Subcutaneous abdominal adipose tissue (tissue), 5 donors: ENCODE results near the gene CDYL.

ENCODE experiments used
- H3K27ac ChIP-seq: one replicate; pipeline ENCODE4 v1.7.0; 2013; ENCODE audit warnings: low read depth, mild to moderate bottlenecking, inconsistent platforms, low read length, moderate library complexity
- H3K27me3 ChIP-seq, 5 donors: one replicate each; pipeline ENCODE4 v1.7.0; 2013; ENCODE audit warnings: low read length in 5 of 5, inconsistent platforms in 1 of 5; ENCODE audit not compliant: control insufficient read depth in 5 of 5, insufficient read depth in 4 of 5
- H3K36me3 ChIP-seq, 5 donors: one replicate each; pipeline ENCODE4 v1.7.0; 2013; ENCODE audit warnings: low read length in 5 of 5; ENCODE audit not compliant: control insufficient read depth in 5 of 5, insufficient read depth in 5 of 5
- H3K4me1 ChIP-seq, 5 donors: one replicate each; pipeline ENCODE4 v1.7.0; 2013; ENCODE audit warnings: low read length in 5 of 5, mild to moderate bottlenecking in 3 of 5, moderate library complexity in 1 of 5; ENCODE audit not compliant: control insufficient read depth in 5 of 5, insufficient read depth in 5 of 5
- H3K4me3 ChIP-seq, 5 donors: one replicate each; pipeline ENCODE4 v1.7.0; 2013; ENCODE audit warnings: low read length in 5 of 5, low read depth in 1 of 5
- H3K9ac ChIP-seq, 5 donors: one replicate each; pipeline ENCODE4 v1.7.0; 2013; ENCODE audit warnings: low read length in 5 of 5, mild to moderate bottlenecking in 4 of 5, moderate library complexity in 3 of 5
- H3K9me3 ChIP-seq, 5 donors: one replicate each; pipeline ENCODE4 v1.7.0; 2013; ENCODE audit warnings: low read length in 5 of 5; ENCODE audit not compliant: control insufficient read depth in 5 of 5
- donor health status: healthy.
- donor health status: healthy.
- donor health status: healthy.
- donor health status: healthy.
- donor health status: healthy.

Gene CDYL

DNA sequence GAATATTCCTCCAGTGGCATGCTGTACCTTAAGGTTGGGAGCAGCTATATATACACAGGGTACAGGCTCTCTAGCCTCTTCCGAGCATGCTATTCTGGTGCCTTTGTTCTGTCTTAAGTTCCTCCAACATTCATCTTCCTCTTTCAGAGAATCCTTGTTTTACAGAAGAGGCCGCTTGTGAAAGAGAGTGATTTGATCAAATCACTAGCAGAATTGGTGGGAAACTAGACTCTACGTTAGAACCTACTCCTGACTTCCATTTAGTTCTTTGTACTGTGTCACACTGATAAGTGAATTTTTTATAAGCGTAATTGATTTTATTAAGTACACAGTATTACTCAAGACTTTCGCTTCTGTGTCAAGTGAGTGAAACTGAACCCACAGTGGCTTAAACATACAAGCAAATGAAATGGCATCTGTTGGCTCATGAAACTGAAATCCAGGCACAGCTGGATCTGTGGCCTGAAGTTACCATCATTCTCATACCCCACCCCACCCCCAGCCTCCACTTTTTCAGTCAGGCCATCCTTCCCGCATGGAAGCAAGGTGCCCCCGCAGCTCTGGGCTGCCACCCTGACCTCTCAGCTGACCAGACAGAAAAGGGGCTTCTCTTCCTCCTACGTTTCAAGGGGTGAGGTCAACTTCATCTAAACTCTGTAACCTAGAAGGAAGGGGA is 125.3 kb downstream of the CDYL start:
- Histone ChIP-seq H3K9me3 (peaks cover 0 to 5% (median 0%) of the 10 kb centered on the region in 5 donors), H3K27ac (no peak overlapping the region), H3K4me1 (peaks cover 0 to 7% (median 0%) of the 10 kb centered on the region in 5 donors)

DNA sequence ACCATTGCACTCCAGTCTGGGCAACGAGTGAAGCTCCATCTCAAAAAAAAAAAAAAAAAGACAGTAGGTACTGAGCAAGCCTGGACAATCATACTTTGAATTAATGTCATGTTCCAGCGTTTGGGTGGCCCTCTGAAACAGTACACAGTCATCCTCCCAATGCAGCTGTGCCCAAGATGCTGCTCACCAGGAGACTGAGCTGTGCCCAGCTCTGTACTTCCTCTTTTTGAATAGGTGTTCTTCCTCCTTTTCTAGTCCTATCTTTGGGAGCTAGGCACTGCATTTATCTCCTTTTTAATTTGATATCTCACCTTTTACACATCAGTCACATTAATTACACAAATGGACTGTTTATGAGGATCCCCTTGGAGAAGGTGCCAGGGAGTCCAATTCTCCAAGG is 126.2 kb downstream of the CDYL start:
- Histone ChIP-seq H3K36me3 (peaks cover 0 to 15% (median 10%) of the 10 kb centered on the region in 5 donors), H3K9me3 (peaks cover 0 to 5% (median 0%) of the 10 kb centered on the region in 5 donors), H3K27ac (no peak overlapping the region), H3K4me1 (peaks cover 0 to 11% (median 0%) of the 10 kb centered on the region in 5 donors), H3K27me3 (no peaks in the 10 kb centered on the region), H3K4me3 (no peak overlapping the region), H3K9ac (no peak overlapping the region)

More for the DNA sequence above, 125.3 kb downstream of the CDYL start:
- Histone ChIP-seq H3K9ac (no peak overlapping the region), H3K36me3 (peaks cover 0 to 16% (median 10%) of the 10 kb centered on the region in 5 donors), H3K4me3 (no peak overlapping the region), H3K27me3 (no peaks in the 10 kb centered on the region)

DNA sequence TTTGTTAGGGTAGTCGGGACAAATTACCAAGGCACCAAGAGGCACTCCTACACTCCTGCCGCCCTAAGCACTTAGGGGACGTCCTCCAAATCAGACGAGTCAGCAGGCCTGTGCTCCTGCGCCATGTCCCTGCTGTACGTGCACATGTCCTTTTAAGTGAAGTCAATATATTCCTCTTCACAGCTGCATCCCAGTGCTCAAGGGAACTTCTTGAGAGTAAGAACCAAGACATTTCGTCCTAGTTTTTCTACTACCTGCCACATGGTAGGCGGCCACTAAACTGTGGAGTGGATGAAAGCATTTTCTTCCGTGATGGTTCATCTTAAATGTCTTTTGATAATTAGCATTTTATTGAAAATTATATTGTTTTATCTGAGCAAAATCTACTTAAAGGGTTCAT is 126.9 kb downstream of the CDYL start:
- Histone ChIP-seq H3K36me3 (peaks cover 0 to 12% (median 9%) of the 10 kb centered on the region in 5 donors), H3K27me3 (no peaks in the 10 kb centered on the region), H3K27ac (no peak overlapping the region), H3K4me3 (no peak overlapping the region), H3K9ac (no peak overlapping the region), H3K9me3 (peaks cover 0 to 5% (median 0%) of the 10 kb centered on the region in 5 donors), H3K4me1 (peaks cover 0 to 15% (median 0%) of the 10 kb centered on the region in 5 donors)

DNA sequence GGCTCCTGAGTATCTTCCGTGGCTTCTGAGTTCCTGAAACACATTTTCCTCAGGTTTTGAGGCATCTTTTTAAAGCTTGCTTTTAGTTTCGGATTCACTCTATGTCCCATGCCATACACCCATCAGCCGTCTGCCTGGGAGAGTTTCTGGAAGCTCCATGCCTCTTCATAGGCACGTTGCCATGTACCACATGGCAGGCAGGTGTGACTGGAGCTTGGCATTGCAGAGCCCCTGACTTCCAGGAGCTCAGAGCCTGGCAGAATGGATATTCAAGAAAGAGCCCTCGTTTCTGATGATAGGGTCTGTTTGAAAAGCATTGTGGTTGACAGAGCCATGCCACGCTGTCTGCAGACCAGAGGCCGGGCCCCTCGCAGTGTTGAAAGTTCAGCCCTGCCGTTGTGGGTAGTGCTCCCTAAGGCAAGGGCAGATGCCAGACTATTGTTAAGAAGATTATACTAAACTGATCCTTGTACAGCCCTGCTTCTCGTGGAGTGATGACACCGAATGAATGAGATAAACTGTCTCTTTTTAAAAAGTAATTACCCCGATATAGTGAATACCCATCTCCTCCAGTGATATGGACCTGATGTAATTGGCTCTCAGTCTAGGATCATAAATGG is 127.7 kb downstream of the CDYL start:
- H3K36me3 ChIP-seq = peaks cover 0 to 12% (median 11%) of the 10 kb centered on the region in 5 donors
- H3K9me3 ChIP-seq = peaks cover 0 to 5% (median 0%) of the 10 kb centered on the region in 5 donors
- no peaks in the 10 kb centered on the region for H3K27me3 ChIP-seq
- no peak overlapping the region for H3K9ac ChIP-seq
- H3K27ac ChIP-seq = no peak overlapping the region
- H3K4me3 ChIP-seq = no peak overlapping the region
- H3K4me1 ChIP-seq = peaks cover 0 to 15% (median 0%) of the 10 kb centered on the region in 5 donors

DNA sequence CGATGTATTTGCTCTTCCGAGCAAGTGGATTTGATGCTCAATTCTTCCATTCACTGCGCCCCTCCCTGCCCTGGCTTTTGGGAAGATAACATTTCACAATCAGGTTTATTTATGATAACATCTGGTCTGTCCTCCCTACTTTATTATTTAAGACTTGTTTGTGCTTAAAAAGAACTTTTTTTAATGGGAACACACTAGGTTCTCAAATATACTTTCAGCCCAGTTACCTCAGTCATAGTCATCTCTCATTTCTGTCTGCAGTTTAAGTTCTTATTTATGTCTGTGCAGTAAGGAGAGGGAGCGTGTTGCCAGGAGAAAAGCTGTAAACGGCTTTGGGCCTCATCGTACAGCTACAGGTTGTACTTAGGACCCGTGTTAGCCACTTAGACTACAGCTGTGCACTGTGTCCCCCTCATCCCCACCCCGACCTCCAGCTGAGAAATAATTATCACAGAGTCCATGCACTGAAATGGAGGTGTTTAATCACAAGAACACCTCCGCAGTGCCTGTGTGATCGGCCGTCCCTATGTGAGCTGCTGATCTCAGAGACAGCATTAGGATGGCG is 128.3 kb downstream of the CDYL start:
- Histone ChIP-seq H3K4me1 (peaks cover 0 to 15% (median 0%) of the 10 kb centered on the region in 5 donors), H3K27me3 (no peaks in the 10 kb centered on the region), H3K9me3 (peaks cover 0 to 2% (median 0%) of the 10 kb centered on the region in 5 donors), H3K4me3 (no peak overlapping the region), H3K36me3 (peaks cover 0 to 17% (median 15%) of the 10 kb centered on the region in 5 donors), H3K27ac (no peak overlapping the region), H3K9ac (no peak overlapping the region)

DNA sequence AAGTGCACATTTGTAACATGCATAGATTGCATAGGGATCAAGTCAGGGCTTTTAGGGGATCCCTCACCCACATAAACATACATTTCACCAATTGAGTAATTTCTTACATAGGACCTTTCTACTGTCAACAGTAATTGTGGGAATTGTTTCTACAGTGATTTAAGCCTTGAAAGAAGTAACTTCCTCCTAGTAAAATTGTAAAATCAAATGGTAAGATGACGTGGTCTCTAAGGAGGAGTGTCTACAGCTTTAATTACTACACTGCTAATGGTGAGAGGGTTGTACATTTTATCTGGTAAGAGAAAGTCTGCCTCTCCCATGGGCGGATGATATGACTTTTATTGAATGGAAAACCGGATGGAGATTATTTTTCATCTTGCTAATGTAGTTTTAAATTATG is 129.6 kb downstream of the CDYL start:
- no peak overlapping the region for H3K27ac ChIP-seq

DNA sequence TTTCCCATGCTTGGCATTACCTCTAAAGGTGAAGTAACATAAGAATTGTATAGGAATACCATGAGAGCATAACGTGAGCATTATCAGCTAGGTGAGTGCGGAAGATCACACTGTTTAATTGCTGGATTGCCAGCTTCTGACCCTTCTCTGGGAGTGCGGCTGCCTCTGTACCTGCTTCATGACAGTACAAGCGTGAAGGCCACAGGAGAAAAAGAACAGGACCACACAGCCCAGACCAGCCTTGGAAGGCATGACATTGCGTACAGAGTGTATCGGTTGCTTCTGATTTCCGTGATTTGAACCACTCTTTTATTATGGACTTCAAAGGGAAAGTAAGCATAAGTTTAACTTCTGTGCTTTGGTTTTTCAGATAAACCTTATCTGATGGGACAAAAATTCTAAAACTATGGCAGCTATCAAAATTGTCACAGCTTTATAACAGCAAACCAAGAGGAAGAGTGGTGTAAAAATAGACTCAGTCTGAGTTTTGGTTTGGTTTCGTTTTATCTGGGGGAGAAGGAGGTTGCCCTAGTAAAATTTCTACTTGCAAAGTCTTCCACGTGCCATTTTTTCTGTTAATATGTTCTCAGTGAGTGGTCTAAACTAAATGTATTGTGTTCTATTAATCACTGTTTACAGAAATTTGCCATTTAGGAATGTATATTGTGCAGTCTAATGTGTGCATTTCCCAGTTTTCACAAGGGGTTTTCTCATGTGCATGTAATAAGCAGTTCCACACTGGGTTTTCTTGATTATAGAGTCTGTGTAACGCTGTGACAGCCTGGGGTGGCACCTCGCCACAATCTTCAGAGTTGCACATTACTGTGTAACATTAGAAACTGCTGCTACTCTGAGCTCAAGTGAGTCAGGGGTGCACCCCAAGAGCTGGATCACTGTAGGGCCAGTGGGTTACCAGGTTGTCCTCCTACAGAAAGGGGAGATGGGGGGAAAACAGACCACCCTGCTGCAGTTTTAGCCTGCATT is 130.4 kb downstream of the CDYL start:
- Histone ChIP-seq H3K4me1 (peaks cover 0 to 15% (median 0%) of the 10 kb centered on the region in 5 donors), H3K9ac (no peak overlapping the region), H3K27me3 (no peaks in the 10 kb centered on the region), H3K27ac (no peak overlapping the region), H3K9me3 (no peaks in the 10 kb centered on the region), H3K36me3 (peaks cover 0 to 18% (median 18%) of the 10 kb centered on the region in 5 donors), H3K4me3 (no peak overlapping the region)

More for the DNA sequence above, 129.6 kb downstream of the CDYL start:
- peaks cover 0 to 15% (median 0%) of the 10 kb centered on the region in 5 donors for H3K4me1 ChIP-seq
- no peak overlapping the region for H3K9ac ChIP-seq
- H3K9me3 ChIP-seq = no peaks in the 10 kb centered on the region
- no peak overlapping the region for H3K4me3 ChIP-seq
- peaks cover 0 to 19% (median 18%) of the 10 kb centered on the region in 5 donors for H3K36me3 ChIP-seq
- H3K27me3 ChIP-seq = no peaks in the 10 kb centered on the region

DNA sequence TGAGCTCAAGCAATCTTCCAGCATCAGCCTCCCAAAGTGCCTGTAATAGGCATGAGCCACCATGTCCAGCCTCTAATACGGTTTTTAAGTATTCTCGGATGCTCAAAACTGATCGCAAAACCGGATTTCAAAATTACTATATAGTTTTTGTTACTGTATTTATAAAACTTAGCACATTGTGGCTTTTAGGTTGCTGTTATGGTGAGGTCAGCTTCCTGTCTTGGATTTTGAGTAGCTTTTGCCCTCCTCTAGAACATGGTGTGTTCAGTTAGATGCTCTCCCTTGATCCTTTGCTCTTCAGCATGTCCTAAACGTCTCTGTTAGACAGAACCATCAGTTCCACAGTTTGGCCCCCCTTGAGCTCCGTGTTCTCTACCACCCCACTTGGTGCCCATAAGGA is 131.4 kb downstream of the CDYL start:
- Histone ChIP-seq H3K9ac (no peak overlapping the region), H3K36me3 (peaks cover 0 to 25% (median 16%) of the 10 kb centered on the region in 5 donors)

DNA sequence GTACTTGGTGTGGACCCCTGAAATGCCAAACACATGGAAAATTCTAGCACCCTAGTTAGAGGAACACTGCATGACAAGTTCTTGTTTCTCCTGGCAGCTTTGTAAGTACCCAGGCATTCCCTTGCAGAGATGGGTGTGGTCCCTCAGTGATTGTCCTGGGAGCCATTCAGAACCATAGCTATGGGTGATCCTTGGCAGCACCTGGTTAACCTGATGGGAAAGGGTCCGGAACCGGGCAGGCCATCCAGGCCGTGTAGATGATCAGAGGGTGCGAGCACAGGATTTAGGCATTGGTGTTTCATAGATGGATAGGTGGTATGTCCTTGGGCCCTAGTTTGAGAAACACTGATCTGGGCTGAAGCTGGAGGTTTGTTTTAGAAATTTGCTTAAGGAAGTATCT is 131.9 kb downstream of the CDYL start:
- Histone ChIP-seq H3K4me1 (peaks cover 0 to 15% (median 2%) of the 10 kb centered on the region in 5 donors), H3K27me3 (no peaks in the 10 kb centered on the region), H3K4me3 (no peak overlapping the region), H3K36me3 (peaks cover 0 to 27% (median 16%) of the 10 kb centered on the region in 5 donors), H3K9ac (no peak overlapping the region), H3K27ac (no peak overlapping the region), H3K9me3 (no peaks in the 10 kb centered on the region)

More for the DNA sequence above, 131.4 kb downstream of the CDYL start:
- H3K27me3 ChIP-seq = no peaks in the 10 kb centered on the region
- H3K4me3 ChIP-seq = no peak overlapping the region
- no peak overlapping the region for H3K27ac ChIP-seq
- H3K4me1 ChIP-seq = peaks cover 0 to 15% (median under 1%) of the 10 kb centered on the region in 5 donors
- H3K9me3 ChIP-seq = no peaks in the 10 kb centered on the region
